H1 (cell line): Measurements from ENCODE around the gene ATAD5.

Experiments used
- BCL11A ChIP-seq, 2 experiments: IDR thresholded peaks; one replicate each; pipeline ENCODE4 v1.6.1; 2011; ENCODE audit warnings: low read depth in 2 of 2, low read length in 2 of 2, mild to moderate bottlenecking in 2 of 2
- CEBPB ChIP-seq: IDR thresholded peaks from 2 replicates; pipeline ENCODE4 v1.6.1; 2012; ENCODE audit warnings: low read depth, low read length
- EP300 ChIP-seq, 2 experiments: IDR thresholded peaks; 1 replicate in 1 of 2; 2 replicates in 1 of 2; pipeline ENCODE4 v1.6.1; 2011 to 2012; ENCODE audit warnings: low read depth in 2 of 2, low read length in 2 of 2, mild to moderate bottlenecking in 2 of 2, borderline replicate concordance in 1 of 2, inconsistent platforms in 1 of 2, moderate library complexity in 1 of 2
- PHF8 ChIP-seq: fragments of 200-600 bp; sonication (generic); conservative IDR thresholded peaks from 2 replicates; pipeline ENCODE4 v1.7.1; 2012; ENCODE audit warnings: low read depth, mild to moderate bottlenecking, inconsistent platforms, low read length, moderate library complexity
- POLR2A ChIP-seq, 2 experiments: IDR thresholded peaks; 1 replicate in 1 of 2; 2 replicates in 1 of 2; pipeline ENCODE4 v1.6.1; 2011; ENCODE audit warnings: low read depth in 2 of 2, low read length in 2 of 2, mild to moderate bottlenecking in 2 of 2; ENCODE audit errors: control extremely low read depth in 1 of 2
- TF ChIP-seq, protein P1 (sequence below), 3 experiments: IDR thresholded peaks; 1 replicate in 2 of 3; 2 replicates in 1 of 3; pipeline versions ENCODE4 v1.5.1 to v1.6.1; 2011; ENCODE audit warnings: low read length in 3 of 3, mild to moderate bottlenecking in 3 of 3, inconsistent platforms in 2 of 3, low read depth in 1 of 3, moderate library complexity in 1 of 3; ENCODE audit not compliant: insufficient read depth in 1 of 3; ENCODE audit errors: control extremely low read depth in 1 of 3
- TF ChIP-seq, protein P2 (sequence below): IDR thresholded peaks from 2 replicates; pipeline ENCODE4 v1.6.1; 2011; ENCODE audit warnings: low read length, improper control_type of control experiment

DNA sequence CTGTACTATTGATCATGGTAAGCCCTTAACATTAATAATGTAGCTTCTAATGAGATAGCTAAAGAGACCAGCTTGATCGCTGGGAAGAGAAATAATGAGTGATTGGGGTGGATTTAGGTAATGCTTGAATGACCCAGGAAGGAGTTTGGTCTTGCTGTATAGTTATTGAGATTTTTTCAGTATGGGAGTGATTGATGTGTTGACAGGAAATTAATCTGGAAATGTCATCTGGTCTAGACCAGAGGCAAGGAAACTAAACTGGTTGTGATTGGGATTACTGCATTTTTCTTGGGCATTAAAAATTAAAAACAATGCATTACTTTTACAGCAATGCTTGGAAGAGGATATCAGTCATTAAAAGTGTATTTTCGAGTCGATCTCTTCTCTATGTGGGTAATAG, 62.5 kb downstream of the ATAD5 start:
- TF ChIP-seq, protein P1, sequence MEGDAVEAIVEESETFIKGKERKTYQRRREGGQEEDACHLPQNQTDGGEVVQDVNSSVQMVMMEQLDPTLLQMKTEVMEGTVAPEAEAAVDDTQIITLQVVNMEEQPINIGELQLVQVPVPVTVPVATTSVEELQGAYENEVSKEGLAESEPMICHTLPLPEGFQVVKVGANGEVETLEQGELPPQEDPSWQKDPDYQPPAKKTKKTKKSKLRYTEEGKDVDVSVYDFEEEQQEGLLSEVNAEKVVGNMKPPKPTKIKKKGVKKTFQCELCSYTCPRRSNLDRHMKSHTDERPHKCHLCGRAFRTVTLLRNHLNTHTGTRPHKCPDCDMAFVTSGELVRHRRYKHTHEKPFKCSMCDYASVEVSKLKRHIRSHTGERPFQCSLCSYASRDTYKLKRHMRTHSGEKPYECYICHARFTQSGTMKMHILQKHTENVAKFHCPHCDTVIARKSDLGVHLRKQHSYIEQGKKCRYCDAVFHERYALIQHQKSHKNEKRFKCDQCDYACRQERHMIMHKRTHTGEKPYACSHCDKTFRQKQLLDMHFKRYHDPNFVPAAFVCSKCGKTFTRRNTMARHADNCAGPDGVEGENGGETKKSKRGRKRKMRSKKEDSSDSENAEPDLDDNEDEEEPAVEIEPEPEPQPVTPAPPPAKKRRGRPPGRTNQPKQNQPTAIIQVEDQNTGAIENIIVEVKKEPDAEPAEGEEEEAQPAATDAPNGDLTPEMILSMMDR (IDR thresholded peaks at IDR 0.05; ENCODE audit: control extremely low read depth in 1 of 3, insufficient read depth in 1 of 3, low read depth in 1 of 3, low read length in 3 of 3), result no peak
- TF ChIP-seq, protein P2, sequence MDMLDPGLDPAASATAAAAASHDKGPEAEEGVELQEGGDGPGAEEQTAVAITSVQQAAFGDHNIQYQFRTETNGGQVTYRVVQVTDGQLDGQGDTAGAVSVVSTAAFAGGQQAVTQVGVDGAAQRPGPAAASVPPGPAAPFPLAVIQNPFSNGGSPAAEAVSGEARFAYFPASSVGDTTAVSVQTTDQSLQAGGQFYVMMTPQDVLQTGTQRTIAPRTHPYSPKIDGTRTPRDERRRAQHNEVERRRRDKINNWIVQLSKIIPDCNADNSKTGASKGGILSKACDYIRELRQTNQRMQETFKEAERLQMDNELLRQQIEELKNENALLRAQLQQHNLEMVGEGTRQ, result no peak
- no peak for TF ChIP-seq EP300 (IDR thresholded peaks at IDR 0.05; ENCODE audit: borderline replicate concordance in 1 of 2, low read depth in 2 of 2, low read length in 2 of 2)
- no peak for TF ChIP-seq CEBPB
- no peak for TF ChIP-seq PHF8
- no peak for TF ChIP-seq POLR2A (IDR thresholded peaks at IDR 0.05; ENCODE audit: control extremely low read depth in 1 of 2, low read depth in 2 of 2, low read length in 2 of 2)
- TF ChIP-seq BCL11A (IDR thresholded peaks at IDR 0.05; ENCODE audit: low read depth in 2 of 2, low read length in 2 of 2), result no peak
